Measurements from ENCODE around the gene GSK3A. TPM values are rescaled to one million over a fixed set of nuclear protein-coding genes. Genes with fewer than 3 reads are reported as not detected.
"Not testable (repeated sequence)": the region's sequence is repeated elsewhere in the genome, so short reads cannot be mapped to it uniquely, and the experiment has no call there.

The GSK3A gene
- total RNA-seq, 6 experiments from 2014 or later, result 12.3 to 14.8 (median 13.5) TPM

DNA sequence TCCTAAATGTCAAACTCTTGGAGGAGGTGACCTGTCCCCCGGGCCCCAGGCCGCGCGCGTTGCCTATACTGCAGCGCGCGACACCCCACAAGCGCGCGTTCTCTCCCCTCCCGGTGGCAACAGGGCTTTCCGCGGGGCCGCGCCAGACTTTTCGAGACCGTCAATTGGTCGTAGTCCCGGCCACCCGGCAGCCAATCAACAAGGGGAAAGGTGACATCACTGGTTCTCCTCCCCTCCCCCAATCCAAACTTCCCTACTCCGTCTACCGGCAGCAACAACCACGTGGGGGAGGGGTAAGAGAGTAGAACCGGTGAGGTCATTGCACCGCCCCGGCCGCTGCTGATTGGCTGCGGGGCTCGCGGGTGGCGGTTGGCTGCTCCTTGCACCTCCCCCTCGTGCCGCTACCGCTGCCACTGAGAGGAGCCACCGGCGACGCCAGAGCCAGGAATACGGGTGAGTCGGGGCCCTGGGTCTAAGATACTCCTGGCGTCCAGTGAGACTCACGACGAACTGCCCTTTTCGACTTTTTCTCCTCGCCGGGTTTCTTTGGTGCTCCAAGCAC is 25.8 kb upstream of the GSK3A start:
- H3K9me3 ChIP-seq, result no peaks in the 10 kb centered on the region
- intact Hi-C loops (cut with DNase I), result no loop called here
- H3K27me3 ChIP-seq, result no peaks in the 10 kb centered on the region
- DNase-seq, result peak; percentile 98 to 100 (median 99)
- 0% methylated on average over 23 of the region's 46 CpGs for WGBS (ENCODE audit: insufficient coverage, low coverage, low lambda C conversion rate, missing lambda C conversion rate)
- peaks cover 0 to 13% (median 5%) of the 10 kb centered on the region in 4 donors for H3K36me3 ChIP-seq
- peak overlapping the region; percentile 63 to 68 (median 66) for H3K4me3 ChIP-seq
- peaks cover 0 to 11% (median 2%) of the 10 kb centered on the region in 4 donors for H3K4me1 ChIP-seq
- ATAC-seq, result peak; percentile 70 to 80 (median 77)
- TF ChIP-seq, protein P1, sequence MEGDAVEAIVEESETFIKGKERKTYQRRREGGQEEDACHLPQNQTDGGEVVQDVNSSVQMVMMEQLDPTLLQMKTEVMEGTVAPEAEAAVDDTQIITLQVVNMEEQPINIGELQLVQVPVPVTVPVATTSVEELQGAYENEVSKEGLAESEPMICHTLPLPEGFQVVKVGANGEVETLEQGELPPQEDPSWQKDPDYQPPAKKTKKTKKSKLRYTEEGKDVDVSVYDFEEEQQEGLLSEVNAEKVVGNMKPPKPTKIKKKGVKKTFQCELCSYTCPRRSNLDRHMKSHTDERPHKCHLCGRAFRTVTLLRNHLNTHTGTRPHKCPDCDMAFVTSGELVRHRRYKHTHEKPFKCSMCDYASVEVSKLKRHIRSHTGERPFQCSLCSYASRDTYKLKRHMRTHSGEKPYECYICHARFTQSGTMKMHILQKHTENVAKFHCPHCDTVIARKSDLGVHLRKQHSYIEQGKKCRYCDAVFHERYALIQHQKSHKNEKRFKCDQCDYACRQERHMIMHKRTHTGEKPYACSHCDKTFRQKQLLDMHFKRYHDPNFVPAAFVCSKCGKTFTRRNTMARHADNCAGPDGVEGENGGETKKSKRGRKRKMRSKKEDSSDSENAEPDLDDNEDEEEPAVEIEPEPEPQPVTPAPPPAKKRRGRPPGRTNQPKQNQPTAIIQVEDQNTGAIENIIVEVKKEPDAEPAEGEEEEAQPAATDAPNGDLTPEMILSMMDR (IDR thresholded peaks at IDR 0.05), result no peak
- peak; percentile 93 for TF ChIP-seq POLR2A (IDR thresholded peaks at IDR 0.05)
- H3K27ac ChIP-seq, result peak overlapping the region; percentile 99 to 100 (median 100)

DNA sequence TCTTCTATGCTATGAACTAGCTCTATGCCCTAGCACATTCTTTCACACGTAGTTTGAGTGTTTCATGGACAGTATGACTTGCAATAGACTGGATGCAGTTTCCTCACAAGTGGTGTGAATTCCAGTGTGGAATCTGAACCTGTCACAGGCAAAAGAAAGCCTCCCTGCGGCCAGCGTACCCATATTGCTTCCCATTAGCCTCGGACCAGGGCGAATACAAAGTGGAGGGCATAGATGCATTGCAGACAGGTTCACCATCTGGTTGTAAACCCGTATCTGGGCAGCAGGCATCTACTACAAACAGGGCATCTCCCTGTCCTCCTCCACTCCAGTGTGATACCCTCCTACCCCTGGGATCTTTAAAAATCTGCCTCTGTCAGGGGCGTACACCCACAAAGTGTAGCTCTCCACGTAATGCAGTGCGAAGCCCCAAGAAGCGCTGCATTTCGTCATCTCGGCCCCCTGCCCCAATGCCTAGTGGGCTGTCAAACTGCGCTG is 25.3 kb upstream of the GSK3A start:
- 11% methylated on average over 11 of the region's 13 CpGs for WGBS (ENCODE audit: insufficient coverage, low coverage, low lambda C conversion rate, missing lambda C conversion rate)
- no peak for TF ChIP-seq POLR2A (IDR thresholded peaks at IDR 0.05)
- TF ChIP-seq, protein P1 (IDR thresholded peaks at IDR 0.05), result no peak
- peak overlapping the region; percentile 99 to 100 (median 100) for H3K27ac ChIP-seq

DNA sequence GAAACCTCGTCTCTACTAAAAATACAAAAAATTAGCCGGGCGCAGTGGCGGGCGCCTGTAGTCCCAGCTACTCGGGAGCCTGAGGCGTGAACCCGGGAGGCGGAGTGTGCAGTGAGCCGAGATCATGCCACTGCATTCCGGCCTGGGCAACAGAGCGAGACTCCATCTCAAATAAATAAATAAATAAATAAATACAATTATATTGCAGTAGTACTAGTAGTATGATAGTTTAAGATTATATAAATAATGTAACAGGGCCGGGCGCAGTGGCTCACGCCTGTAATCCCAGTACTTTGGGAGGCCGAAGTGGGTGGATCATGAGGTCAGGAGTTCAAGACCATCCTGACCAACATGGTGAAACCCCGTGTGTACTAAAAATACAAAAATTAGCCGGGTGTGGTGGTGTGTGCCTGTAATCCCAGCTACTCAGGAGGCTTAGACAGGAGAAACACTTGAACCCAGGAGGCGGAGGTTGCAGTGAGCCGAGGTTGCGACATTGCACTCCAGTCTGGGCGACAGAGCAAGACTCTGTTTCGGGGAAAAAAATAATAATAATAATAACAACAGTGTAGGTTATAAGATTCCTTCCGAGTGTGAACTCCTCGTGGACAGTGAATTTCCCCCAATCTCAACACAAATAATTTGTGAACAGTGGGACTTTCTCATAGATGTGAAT is 24.7 kb upstream of the GSK3A start:
- DNase-seq; H3K4me3 ChIP-seq; H3K36me3 ChIP-seq; intact Hi-C loops (cut with DNase I); H3K27me3 ChIP-seq; H3K9me3 ChIP-seq; ATAC-seq: not testable (repeated sequence)
- 92% methylated on average over 25 of the region's 25 CpGs for WGBS (ENCODE audit: insufficient coverage, low coverage, low lambda C conversion rate, missing lambda C conversion rate)
- H3K27ac ChIP-seq, result peak overlapping the region in 1 of 3 donors; percentile 100
- peaks cover 0 to 11% (median 2%) of the 10 kb centered on the region in 4 donors for H3K4me1 ChIP-seq

More for the DNA sequence above, 25.3 kb upstream of the GSK3A start:
- H3K4me1 ChIP-seq, result peaks cover 0 to 11% (median 2%) of the 10 kb centered on the region in 4 donors
- DNase-seq, result peak in 1 of 3 donors; percentile 62
- no peak for ATAC-seq
- no peaks in the 10 kb centered on the region for H3K27me3 ChIP-seq
- H3K9me3 ChIP-seq, result no peaks in the 10 kb centered on the region
- intact Hi-C loops (cut with DNase I), result no loop called here
- peaks cover 0 to 7% (median 2%) of the 10 kb centered on the region in 4 donors for H3K36me3 ChIP-seq
- peak overlapping the region; percentile 16 to 68 (median 66) for H3K4me3 ChIP-seq

DNA sequence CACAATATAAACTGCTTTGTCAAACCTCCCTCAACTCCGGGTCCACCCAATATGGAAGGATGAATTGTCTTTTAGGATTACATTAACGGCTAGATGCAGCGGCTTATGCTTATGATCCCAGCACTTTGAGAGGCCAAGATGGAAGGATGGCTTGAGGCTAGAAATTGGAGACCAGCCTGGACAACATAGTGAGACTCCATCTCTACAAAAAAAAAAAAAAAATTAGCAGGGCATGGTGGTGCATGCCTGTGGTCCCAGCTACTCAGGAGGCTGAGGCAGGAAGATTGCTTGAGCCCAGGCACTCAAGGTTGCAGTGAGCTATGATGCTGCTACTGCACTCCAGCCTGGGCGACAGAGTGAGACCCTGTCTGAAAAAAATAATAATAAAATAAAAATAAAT is 23.7 kb upstream of the GSK3A start:
- WGBS (ENCODE audit: insufficient coverage, low coverage, low lambda C conversion rate, missing lambda C conversion rate), result 85% methylated on average over 4 of the region's 4 CpGs
- not testable (repeated sequence) for ATAC-seq

DNA sequence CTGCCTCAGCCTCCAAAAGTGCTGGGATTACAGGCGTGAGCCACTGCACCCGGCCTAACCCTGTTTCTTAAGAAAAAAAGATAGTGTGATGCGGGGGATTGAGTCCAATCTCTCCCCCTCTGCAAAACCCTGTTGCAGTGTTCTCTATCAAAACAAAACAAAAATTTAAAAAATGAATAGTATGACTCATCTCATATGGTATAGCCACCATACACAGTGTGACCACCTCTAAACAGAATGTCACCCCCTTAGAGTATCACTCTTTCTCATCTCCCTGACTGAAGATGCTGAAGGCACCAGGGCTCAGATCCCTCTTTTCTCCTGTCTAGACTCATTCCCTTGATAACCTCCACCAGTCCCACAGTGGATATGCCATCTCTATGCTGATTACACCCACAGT is 19.4 kb upstream of the GSK3A start:
- ATAC-seq (no peak), DNase-seq (no peak)
- Histone ChIP-seq H3K27ac (no peak overlapping the region), H3K4me3 (no peak overlapping the region), H3K36me3 (no peaks in the 10 kb centered on the region), H3K4me1 (no peaks in the 10 kb centered on the region), H3K9me3 (no peaks in the 10 kb centered on the region), H3K27me3 (no peaks in the 10 kb centered on the region)
- 83% methylated on average over 3 of the region's 3 CpGs for WGBS (ENCODE audit: insufficient coverage, low coverage, low lambda C conversion rate, missing lambda C conversion rate)
- TF ChIP-seq, protein P1 (IDR thresholded peaks at IDR 0.05), result no peak
- no peak for TF ChIP-seq POLR2A (IDR thresholded peaks at IDR 0.05)
- intact Hi-C loops (cut with DNase I), result no loop called here

More for the DNA sequence above, 23.7 kb upstream of the GSK3A start:
- H3K36me3 ChIP-seq; DNase-seq; intact Hi-C loops (cut with DNase I); H3K4me3 ChIP-seq; H3K9me3 ChIP-seq; H3K27ac ChIP-seq; H3K4me1 ChIP-seq; H3K27me3 ChIP-seq: not testable (repeated sequence)

DNA sequence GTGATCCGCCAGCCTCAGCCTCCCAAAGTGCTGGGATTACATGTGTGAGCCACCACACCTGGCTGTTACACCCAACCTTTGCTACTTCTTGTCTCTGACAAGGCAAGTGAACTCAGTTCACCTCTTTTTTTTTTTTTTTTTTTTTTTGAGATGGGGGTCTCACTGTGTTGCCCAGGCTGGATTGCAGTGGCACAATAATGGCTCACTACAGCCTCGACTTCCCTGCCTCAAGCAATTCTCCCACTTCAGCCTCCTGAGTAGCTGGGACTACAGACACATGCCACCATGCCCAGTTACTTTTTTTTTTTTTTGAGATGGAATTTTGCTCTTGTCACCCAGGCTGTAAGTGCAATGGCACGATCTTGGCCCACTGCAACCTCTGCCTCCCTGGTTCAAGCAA is 15.4 kb upstream of the GSK3A start:
- 81% methylated on average over 3 of the region's 3 CpGs for WGBS (ENCODE audit: insufficient coverage, low coverage, low lambda C conversion rate, missing lambda C conversion rate)
- H3K4me3 ChIP-seq, result not testable (repeated sequence)

More for the DNA sequence above, 15.4 kb upstream of the GSK3A start:
- H3K36me3 ChIP-seq; intact Hi-C loops (cut with DNase I); DNase-seq; H3K9me3 ChIP-seq; H3K4me1 ChIP-seq; ATAC-seq; H3K27ac ChIP-seq; H3K27me3 ChIP-seq: not testable (repeated sequence)
